Hepatic stellate cell (primary cell): ENCODE measurements around the gene SPATS2.
"Not testable (repeated sequence)": the region's sequence is repeated elsewhere in the genome, so short reads cannot be mapped to it uniquely, and the experiment has no call there.

Source experiments
- DNase-seq: peaks from one replicate; pipeline ENCODE4 v3.0.0; 2011; ENCODE audit warnings: low spot score

SPATS2 gene

DNA sequence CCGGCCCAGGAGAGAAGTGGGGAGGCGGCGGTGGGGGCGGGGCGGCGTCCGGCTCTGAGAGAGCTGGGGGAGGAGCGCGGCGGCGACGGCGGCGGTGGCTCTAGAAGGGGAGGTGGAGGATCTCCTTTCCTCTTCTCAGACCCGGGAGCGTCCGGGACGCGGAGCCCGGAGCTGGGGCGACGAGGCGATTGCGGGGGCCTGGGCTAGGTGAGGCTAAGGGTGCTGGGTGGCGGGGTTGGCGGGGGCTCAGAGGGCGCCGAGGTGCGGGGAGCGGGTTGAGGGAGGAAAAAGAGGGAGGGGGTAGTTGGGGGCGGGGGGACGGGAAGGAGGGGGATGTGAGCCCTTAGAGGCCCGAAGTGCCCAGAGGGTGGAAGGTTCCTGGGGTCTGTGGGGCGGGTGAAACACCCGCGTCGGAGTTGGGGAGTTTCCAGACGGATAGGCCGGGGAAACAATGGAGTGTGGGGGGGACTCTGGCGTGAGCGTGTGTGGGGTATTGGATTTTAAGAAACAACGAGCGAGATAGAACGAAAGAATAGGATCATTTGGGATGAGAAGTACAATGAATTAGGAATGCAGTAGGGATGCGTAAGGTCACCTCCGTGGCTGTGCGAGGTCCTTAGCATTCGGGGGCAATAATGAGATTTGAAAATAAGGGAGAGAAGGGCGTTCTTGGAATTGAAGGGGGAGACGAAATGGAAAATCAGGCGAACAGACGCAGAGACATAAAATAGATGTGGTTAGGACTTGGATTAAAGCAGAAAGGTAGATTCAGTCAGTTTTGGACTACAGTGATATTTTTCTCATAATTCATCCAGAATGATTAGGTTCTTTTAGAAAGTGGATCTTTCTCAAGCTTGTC is at the start of gene SPATS2:
Gene SPATS2, plus strand, starts transcription at position 82 of the 859 bp plus-strand sequence. CDS start 93,551 bp downstream, outside the sequence.
- DNase-seq: peak; percentile 36

DNA sequence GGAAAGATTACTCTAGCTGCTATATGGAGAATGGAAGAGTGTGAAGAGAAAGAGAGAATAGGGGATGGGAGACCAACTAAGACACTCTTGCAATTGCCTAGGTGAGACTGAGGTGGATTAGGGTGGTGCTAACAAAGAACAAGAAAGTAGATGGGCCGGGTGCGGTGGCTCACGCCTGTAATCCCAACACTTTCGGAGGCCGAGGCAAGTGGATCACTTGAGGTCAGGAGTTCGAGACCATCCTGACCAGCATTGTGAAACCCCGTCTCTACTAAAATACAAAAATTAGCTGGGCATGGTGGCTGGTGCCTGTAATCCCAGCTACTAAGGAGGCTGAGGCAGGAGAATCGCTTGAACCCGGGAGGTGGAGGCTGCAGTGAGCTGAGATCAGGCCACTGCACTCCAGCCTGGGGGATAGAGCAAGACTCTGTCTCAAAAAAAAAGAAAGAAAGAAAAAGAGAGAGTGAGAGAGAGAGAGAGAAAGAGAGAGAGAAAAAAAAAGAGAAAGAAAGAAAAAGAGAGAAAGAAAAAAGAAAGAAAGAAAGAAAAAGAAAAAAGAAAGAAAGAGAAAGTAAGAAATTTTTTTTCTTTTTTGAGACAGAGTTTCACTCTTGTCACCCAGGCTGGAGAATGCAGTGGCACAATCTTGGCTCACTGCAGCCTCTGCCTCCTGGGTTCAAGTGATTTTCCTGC is 46.7 kb upstream of the SPATS2 start:
- DNase-seq: not testable (repeated sequence)

DNA sequence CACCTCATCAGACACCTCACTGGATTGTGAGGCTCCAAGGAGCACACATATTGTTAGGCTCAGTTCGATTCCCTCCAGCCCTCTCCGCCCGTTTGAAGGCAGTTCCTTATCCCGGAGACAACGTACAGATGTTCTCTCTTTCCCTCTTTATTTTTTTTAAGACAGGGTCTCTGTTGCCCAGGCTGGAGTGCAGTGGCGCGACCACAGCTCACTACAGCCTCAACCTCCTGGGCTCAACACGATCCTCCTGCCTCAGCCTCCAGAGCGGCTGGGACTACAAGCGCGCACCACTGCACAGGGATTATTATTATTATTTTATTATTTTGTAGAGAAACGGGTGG is 44.9 kb upstream of the SPATS2 start:
- DNase-seq: no peak

DNA sequence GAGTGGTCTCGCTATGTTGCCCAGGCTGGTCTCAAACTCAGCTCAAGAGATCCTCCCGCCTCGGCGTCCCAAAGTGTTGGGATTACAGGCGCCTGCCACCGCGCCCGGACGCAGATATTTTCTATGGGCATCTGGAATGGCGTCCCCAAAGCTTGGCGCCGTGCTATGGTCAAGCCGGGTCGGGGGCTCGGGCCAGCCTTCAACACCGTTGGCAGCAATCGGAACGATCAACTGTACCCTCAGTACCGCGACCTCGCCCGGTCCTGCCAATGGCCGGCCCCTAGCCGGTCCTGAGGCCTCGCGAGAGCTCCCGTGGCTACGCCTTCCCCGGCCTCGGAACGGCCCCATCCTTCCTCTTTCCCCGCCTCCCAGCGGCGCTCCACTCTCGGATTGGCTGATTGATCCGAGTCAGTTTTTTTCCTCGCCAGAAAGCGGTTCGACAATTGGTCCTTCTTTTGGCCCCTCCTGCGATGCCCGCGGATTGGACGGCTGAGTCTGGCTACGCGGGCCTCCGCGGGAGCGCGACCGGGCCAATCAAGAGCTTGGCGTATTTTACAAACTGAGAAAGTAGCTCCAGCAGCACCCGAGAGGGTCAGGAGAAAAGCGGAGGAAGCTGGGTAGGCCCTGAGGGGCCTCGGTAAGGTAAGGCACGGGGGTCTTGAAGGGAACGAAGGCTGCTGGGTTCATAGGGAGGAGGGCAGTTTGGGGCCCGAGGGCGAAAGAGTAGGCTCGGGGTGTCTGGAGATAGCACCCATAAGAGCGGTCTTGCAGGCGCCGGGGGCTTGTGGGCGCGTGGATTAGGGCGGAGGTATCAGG is 44.3 kb upstream of the SPATS2 start, which contains the start of gene TROAP:
Gene TROAP, plus strand, starts transcription at position 548 of the 816 bp plus-strand sequence. CDS start 354 bp downstream, outside the sequence.
- peak; percentile 100 for DNase-seq

DNA sequence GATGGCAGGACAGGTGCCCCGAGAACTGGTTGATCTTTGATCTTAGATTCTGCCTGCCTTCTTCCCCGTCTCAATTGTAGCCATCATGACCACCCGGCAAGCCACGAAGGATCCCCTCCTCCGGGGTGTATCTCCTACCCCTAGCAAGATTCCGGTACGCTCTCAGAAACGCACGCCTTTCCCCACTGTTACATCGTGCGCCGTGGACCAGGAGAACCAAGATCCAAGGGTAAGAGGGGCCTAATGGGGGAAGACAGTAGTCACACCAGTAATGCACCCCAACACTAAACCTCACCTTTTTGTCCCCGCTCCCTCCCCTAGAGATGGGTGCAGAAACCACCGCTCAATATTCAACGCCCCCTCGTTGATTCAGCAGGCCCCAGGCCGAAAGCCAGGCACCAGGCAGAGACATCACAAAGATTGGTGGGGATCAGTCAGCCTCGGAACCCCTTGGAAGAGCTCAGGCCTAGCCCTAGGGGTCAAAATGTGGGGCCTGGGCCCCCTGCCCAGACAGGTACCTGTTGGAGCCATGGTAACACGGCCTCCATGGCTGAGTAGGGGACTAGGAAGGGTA is 43.7 kb upstream of the SPATS2 start:
- no peak for DNase-seq

DNA sequence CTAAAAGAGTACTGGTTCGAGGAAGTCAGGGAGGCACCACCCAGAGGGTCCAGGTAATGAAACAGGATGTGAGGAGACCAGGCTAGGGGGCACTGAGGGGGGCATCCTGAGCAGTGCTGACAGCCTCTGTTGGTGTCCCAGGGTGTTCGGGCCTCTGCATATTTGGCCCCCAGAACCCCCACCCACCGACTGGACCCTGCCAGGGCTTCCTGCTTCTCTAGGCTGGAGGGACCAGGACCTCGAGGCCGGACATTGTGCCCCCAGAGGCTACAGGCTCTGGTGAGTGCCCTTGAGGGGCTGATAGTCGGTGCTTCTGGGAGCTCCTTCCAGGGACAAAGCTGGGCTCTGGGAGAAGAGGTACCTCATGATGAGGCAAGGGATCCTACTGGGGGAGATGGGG is 41.7 kb upstream of the SPATS2 start:
- DNase-seq: no peak

DNA sequence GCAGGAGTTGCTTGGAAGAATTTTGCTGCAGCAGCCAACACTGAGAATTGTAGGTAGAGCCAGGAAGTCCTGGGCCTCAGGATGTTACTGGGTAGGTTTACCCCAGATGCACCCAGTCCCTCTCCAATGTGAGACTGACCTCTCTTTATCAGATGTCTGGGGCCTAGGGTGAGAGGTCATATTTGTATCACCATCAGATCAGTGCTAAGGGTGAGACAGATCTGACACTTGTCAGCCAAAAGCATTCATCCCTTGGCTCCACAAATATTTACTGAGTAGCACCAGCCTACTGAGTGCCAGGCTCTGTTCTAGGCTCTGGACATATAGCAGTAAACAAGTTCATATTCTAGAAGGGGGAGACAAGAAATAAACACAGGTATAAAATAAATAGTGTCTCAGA is 39.9 kb upstream of the SPATS2 start:
- no peak for DNase-seq

DNA sequence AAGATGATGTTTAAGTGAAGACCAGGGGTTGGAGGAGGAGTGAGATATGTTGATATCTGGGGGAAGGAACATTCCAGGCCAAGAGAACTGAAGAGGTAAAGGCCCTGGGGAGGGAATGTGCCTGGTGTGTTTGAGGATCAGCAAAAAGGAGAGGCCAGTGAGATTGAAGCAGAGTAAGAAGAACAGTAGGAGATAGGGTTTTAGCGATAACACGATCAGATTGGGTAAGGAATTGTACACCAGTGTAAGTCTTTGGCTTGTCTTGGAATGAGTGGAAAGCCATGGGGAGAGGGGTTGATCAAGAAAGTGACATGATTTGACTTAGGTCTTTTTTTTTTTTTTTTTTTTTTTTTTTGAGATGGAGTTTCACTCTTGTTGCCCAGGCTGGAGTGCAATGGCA is 39.4 kb upstream of the SPATS2 start:
- DNase-seq: no peak

DNA sequence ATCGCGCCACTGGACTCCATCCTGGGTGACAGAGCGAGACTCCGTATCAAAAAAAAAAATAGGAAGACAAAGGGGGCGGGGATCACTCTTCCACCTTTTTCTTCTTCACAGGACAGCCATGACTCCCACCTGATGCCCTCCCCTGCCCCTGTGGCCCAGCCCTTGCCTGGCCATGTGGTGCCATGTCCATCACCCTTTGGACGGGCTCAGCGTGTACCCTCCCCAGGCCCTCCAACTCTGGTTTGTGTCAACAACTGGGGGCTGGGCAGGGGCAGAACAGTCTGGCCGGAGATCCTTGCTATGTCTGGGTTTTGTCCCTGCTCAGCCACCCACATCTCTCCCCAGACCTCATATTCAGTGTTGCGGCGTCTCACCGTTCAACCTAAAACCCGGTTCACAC is 38.4 kb upstream of the SPATS2 start:
- no peak for DNase-seq

DNA sequence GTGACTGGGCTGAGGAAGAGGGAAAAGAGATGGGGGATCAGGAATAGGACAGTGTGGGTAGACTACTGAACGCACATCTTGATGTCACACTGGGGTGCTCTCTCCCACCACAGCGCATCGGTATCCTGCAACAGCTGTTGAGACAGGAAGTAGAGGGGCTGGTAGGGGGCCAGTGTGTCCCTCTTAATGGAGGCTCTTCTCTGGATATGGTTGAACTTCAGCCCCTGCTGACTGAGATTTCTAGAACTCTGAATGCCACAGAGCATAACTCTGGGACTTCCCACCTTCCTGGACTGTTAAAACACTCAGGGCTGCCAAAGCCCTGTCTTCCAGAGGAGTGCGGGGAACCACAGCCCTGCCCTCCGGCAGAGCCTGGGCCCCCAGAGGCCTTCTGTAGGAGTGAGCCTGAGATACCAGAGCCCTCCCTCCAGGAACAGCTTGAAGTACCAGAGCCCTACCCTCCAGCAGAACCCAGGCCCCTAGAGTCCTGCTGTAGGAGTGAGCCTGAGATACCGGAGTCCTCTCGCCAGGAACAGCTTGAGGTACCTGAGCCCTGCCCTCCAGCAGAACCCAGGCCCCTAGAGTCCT is 37.1 kb upstream of the SPATS2 start:
- no peak for DNase-seq

DNA sequence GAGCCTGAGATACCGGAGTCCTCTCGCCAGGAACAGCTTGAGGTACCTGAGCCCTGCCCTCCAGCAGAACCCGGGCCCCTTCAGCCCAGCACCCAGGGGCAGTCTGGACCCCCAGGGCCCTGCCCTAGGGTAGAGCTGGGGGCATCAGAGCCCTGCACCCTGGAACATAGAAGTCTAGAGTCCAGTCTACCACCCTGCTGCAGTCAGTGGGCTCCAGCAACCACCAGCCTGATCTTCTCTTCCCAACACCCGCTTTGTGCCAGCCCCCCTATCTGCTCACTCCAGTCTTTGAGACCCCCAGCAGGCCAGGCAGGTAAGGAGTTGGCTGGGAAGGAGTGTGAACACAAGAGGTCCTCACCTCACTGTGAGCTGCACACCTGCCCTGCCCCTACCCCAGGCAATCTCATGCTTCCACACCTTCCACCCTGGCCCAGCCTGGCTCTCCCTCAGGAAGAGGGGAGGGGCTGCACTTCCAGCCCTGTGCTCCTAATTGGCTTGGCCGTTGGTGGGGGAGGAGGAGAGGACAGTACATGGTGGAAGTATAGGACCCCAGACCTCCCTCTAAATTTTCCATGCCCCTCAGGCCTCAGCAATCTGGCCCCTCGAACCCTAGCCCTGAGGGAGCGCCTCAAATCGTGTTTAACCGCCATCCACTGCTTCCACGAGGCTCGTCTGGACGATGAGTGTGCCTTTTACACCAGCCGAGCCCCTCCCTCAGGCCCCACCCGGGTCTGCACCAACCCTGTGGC is 36.5 kb upstream of the SPATS2 start:
- DNase-seq: no peak

DNA sequence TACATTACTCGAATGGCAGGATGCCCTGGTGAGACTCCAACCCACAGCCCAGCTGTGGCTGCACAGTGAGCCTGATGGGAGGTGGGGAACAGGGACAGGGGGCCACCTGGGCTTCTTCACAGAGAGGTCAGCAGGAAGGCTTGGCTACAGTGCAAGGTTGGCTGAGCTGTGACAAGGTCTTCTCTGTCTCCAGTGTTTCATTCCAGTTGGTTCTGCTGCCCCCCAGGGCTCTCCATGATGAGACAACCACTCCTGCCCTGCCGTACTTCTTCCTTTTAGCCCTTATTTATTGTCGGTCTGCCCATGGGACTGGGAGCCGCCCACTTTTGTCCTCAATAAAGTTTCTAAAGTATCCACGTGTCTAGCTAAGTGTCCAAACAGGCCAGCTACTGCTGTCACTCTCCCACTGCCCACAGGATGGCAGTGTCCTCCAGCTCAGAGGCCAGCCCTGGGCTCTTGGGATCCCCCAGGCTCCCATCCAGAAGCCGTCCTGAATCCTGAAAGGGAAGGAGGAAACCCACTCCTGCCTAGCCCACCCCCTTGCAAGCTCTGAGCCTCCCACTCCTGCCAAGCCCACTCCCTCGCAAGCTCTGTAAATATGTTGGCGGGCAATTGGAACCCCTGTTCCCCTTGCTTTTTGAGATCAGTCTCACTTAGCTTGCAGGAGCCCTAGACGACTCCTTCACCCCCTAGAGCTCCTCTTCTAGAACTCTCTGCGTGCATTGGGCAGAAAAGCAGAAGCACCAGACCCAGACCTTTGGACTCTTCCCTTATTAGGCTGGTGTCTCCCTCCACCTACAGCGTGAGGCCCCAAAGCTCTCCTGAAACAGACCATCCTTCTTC is 35.7 kb upstream of the SPATS2 start:
- peak; percentile 89 for DNase-seq

DNA sequence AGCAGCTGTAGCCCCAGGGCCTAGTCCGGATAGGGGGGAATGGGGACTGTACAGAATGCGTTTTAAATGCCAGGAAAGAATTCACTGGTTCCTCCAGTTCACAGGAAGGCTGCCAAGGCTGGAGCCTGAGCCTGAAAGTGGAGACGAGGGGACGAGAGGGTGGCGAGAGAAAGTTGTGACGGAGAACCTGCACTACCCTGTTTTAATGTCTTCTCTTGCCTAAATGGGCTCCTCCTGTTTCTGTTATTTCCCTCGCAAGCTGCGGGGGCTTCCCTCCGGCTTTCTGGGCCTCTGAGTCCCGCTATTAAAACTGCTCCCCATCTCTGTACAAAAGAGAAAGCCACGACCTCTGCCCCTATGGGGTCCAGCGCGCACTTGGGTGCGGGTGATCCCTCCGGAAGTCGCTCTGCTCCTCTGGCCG is 34.8 kb upstream of the SPATS2 start:
- no peak for DNase-seq

DNA sequence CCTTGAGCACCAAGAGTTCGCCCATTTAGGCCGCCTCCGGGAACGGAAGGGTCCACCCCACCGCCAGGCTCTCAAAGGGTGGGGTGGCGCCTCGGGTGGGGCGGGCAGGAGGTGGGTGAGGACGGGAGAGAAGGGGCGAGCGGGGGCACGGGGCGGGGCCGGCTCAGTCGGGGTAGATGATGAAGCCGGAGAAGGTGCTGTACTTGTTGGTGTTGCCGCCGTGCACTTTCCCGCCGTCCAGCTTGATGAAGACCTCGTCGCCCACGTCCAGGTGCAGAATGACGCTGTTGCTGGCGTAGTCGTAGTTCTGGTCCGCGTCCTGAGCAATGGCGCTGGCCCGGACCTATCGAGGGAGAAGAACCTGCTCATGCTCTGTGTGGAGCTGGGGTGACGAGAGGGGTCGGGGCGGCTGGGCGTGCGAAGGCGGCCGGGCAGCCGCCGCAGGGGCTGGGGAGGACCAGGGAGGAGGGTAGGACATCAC is 34.3 kb upstream of the SPATS2 start:
- DNase-seq: no peak

DNA sequence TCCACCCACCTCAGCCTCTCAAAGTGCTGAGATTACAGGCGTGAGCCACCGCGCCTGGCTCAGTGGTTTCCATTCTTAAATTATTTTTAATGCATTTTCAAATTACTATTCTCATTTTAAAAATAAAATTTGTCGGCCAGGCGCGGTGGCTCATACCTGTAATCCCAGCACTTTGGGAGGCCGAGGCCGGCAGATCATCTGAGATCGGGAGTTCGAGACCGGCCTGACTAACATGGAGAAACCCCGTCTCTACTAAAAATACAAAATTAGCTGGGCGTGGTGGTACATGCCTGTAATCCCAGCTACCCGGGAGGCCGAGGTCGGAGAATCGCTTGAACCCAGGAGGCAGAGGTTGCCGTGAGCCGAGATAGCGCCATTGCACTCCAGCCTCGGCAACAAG is 33.5 kb upstream of the SPATS2 start:
- DNase-seq: not testable (repeated sequence)

DNA sequence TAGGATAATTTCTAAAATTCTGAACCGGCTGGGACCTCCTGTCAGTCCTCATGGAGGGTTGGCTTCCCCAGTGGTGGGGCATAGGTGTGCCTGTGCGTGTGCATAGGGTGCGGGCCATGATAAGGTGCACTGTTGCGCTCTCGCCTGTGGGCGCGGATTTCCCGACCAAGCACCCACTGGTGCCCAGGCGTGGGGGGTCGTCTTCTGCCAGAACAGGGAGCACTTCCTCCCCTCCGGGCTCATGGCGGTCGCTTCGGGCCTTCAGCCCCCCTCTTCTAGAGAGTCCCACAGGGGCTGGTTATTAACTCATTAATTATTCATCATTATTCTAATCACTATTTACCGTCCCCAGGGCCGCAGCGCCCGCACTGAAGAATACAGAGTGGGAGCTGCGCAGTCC is 33.0 kb upstream of the SPATS2 start:
- DNase-seq: no peak

DNA sequence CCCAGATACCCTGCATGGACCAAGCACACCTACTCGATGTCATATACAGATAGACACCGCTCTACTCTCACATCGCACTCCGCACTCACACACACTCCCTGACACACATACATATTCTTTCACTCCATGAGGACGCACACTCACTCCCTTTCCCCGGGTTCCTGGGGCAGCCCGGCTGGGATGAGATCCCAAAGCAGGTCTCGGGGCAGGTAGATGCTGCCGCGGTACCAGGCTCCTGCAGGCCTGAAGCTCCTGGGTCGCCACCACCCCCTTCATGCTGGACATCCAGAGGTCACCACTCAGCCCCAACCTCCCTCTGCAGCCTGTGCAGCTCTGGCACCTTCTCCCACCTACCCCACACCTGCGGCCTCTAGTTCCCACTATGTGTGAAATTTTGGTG is 32.6 kb upstream of the SPATS2 start:
- no peak for DNase-seq

DNA sequence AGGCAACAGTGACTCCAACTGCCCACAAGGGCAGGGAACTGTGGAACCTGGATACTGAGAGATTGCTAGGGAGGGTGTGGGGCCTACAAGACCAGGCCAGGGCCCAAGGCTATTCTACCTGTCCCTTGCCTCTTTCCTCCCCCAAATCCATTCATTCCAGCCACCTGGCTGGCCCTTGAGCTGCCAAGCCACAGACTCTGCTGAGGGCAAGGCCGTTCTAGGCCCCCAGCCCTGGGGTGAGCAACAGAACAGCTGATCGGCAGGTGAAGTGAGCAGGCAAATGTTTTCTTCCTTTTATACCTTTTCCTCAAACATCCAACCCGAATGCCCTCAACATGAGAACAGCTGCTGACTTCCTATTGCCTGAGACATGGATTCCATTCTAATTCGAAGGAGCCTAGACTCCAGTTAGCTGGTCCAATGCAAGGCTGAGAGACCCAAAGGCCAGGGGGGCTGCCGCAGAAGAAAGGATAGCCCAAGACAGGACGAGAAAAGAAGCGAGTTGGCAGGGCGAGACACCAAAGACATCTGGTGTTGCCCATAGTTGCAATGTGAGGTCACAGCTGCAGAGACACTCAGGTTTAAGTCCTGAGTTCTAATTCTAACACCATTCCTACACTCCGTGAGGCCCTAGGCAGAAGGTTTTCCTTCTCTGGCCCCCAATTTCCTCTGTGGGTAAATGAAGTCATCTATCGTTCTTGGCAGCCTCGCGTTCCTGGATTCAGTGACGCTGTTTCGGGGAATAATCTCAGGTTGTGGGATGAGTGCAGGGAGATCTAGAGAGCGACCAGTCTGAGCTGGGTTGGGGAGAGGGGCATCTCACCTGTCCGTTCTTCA is 31.9 kb upstream of the SPATS2 start:
- no peak for DNase-seq
